ENCODE measurements around the gene PEAK1.

PEAK1 gene

GRCh38 chr15:77247116-77247515 lies 172.8 kb downstream of the PEAK1 start:
- TF ChIP-seq ZNF747 (tag by site-specific recombination; IDR thresholded peaks at IDR 0.05) = no peak
- no peak for TF ChIP-seq HOXA7 (CRISPR knock-in tag; IDR thresholded peaks at IDR 0.05; ENCODE audit: borderline replicate concordance)
- no peak for TF ChIP-seq ZNF132 (tag by site-specific recombination; IDR thresholded peaks at IDR 0.05; ENCODE audit: borderline replicate concordance)
- TF ChIP-seq PRDM4 (tag by site-specific recombination; IDR thresholded peaks at IDR 0.05) = no peak
- TF ChIP-seq ZNF843 (tag by site-specific recombination; IDR thresholded peaks at IDR 0.05) = no peak
- TF ChIP-seq ZNF449 (tag by site-specific recombination; IDR thresholded peaks at IDR 0.05) = no peak
- no peak for TF ChIP-seq ZBTB17 (tag by site-specific recombination; IDR thresholded peaks at IDR 0.05)
- no peak for TF ChIP-seq HIC1 (tag by site-specific recombination; IDR thresholded peaks at IDR 0.05)
- no peak for TF ChIP-seq ZNF701 (tag by site-specific recombination; IDR thresholded peaks at IDR 0.05)
- TF ChIP-seq ZNF488 (tag by site-specific recombination; IDR thresholded peaks at IDR 0.05) = no peak
- TF ChIP-seq PRDM6 (tag by site-specific recombination; IDR thresholded peaks at IDR 0.05) = no peak
- no peak for TF ChIP-seq ZNF830 (tag by site-specific recombination; IDR thresholded peaks at IDR 0.05; ENCODE audit: low read depth)
- TF ChIP-seq ZNF621 (tag by site-specific recombination; IDR thresholded peaks at IDR 0.05) = no peak
- TF ChIP-seq PBX3 (CRISPR knock-in tag; IDR thresholded peaks at IDR 0.05) = no peak
- no peak for TF ChIP-seq ZNF221 (tag by site-specific recombination; IDR thresholded peaks at IDR 0.05; ENCODE audit: borderline replicate concordance)
- no peak for TF ChIP-seq SP2 (tag by site-specific recombination; IDR thresholded peaks at IDR 0.05)
- TF ChIP-seq PRDM2 (tag by site-specific recombination; IDR thresholded peaks at IDR 0.05; ENCODE audit: borderline replicate concordance) = no peak
- Histone ChIP-seq H3K4me1 (ENCODE audit: control insufficient read depth, insufficient read depth, low read length) (no peaks in the 10 kb centered on the region), H3K36me3 (ENCODE audit: control insufficient read depth in 2 of 2, insufficient read depth in 1 of 2, low read length in 2 of 2) (peaks cover 0 to 7% of the 10 kb centered on the region in 2 experiments; a peak in 1 of 3 replicates), H3K9me3 (ENCODE audit: control insufficient read depth, insufficient read depth, low read depth, low read length) (no peaks in the 10 kb centered on the region), H3K27ac (ENCODE audit: extremely low read depth, low read depth, low read length) (no peak overlapping the region), H3K4me3 (ENCODE audit: low read depth, low read length) (no peak overlapping the region)
- CTCF ChIA-PET = no interaction called here
- POLR2A ChIA-PET = no interaction called here

Measured in HEK293 (cell line).